Hepatocyte (in vitro differentiated cells): ENCODE results near the gene PITX1. TPM values are rescaled to one million over a fixed set of nuclear protein-coding genes. Genes with fewer than 3 reads are reported as not detected.

Experiments
- DNase-seq: peaks from one replicate; pipeline ENCODE4 v3.0.0-alpha.2; 2016; ENCODE audit warnings: low spot score
- H2AFZ ChIP-seq: fragments of 200-600 bp; sonication (generic); 2 replicates; pipeline ENCODE4 v1.6.0; 2016; ENCODE audit warnings: antibody characterized with exemption, mild to moderate bottlenecking
- H3K27ac ChIP-seq: fragments of 200-600 bp; sonication (generic); 2 replicates; pipeline ENCODE4 v1.5.1; 2016; ENCODE audit warnings: mild to moderate bottlenecking
- H3K27me3 ChIP-seq: fragments of 200-600 bp; sonication (generic); 2 replicates; pipeline ENCODE4 v1.6.1; 2016
- H3K36me3 ChIP-seq: fragments of 200-600 bp; sonication (generic); replicated peaks from 2 replicates; pipeline ENCODE4 v1.5.1; 2016; ENCODE audit warnings: low read depth; ENCODE audit not compliant: insufficient read depth
- H3K4me1 ChIP-seq: fragments of 200-600 bp; sonication (generic); 2 replicates; pipeline ENCODE4 v1.5.1; 2016; ENCODE audit warnings: mild to moderate bottlenecking, moderate library complexity; ENCODE audit not compliant: insufficient read depth
- H3K4me2 ChIP-seq: fragments of 200-600 bp; sonication (generic); 2 replicates; pipeline ENCODE4 v1.6.0; 2016
- H3K4me3 ChIP-seq: fragments of 200-600 bp; sonication (generic); 2 replicates; pipeline ENCODE4 v1.5.1; 2016; ENCODE audit warnings: mild to moderate bottlenecking
- H3K79me2 ChIP-seq: fragments of 200-600 bp; sonication (generic); 2 replicates; pipeline ENCODE4 v1.6.0; 2017; ENCODE audit warnings: mild to moderate bottlenecking
- H3K9me2 ChIP-seq: fragments of 200-600 bp; sonication (generic); replicated peaks from 2 replicates; pipeline ENCODE4 v1.6.0; 2017; ENCODE audit warnings: mild to moderate bottlenecking; ENCODE audit not compliant: insufficient read depth
- H3K9me3 ChIP-seq: fragments of 200-600 bp; sonication (generic); 2 replicates; pipeline ENCODE4 v1.5.1; 2016; ENCODE audit warnings: low read depth, mild to moderate bottlenecking
- H4K20me1 ChIP-seq: fragments of 200-600 bp; sonication (generic); 2 replicates; pipeline ENCODE4 v1.6.0; 2016; ENCODE audit warnings: mild to moderate bottlenecking; ENCODE audit not compliant: insufficient read depth, poor library complexity, severe bottlenecking
- CTCF ChIP-seq: fragments of 200-600 bp; sonication (generic); IDR thresholded peaks from 2 replicates; pipeline ENCODE4 v1.5.1; 2016; ENCODE audit warnings: antibody characterized with exemption, mild to moderate bottlenecking; ENCODE audit not compliant: poor library complexity
- EZH2 ChIP-seq: fragments of 200-600 bp; sonication (generic); IDR thresholded peaks from 2 replicates; pipeline ENCODE4 v1.6.1; 2016; ENCODE audit warnings: antibody characterized with exemption, mild to moderate bottlenecking, borderline replicate concordance
- EZH2phosphoT487 ChIP-seq: fragments of 200-600 bp; sonication (generic); IDR thresholded peaks from one replicate; pipeline ENCODE4 v1.6.1; 2018; ENCODE audit warnings: antibody characterized with exemption, mild to moderate bottlenecking, low read depth, moderate library complexity; ENCODE audit not compliant: unreplicated experiment, severe bottlenecking
- WGBS: methylation state at CpG from one replicate; pipeline ENCODE4 v1.1.6; 2016; ENCODE audit warnings: low lambda C conversion rate; ENCODE audit errors: missing lambda C conversion rate; 5-methylcytosine and 5-hydroxymethylcytosine counted together
- polyA plus RNA-seq: library from polyadenylated mRNA; unstranded; fragments of >200 nt; fragmentation: Nextera tagmentation; extraction: Ambion mirVana; gene quantifications from 2 replicates; pipeline ENCODE4 v1.2.1, GENCODE V29; 2016
- total RNA-seq: library from RNA; depleted of rRNA; stranded (reverse); fragments of >200 nt; gene quantifications from 2 replicates; pipeline ENCODE4 v1.2.3, GENCODE V29; 2014

The PITX1 gene
- total and polyA plus RNA-seq, 2 experiments from 2014 or later = 64.9 to 141 TPM

GRCh38 chr5:135059000-135059923, 25.2 kb upstream of the PITX1 start:
- TF ChIP-seq EZH2phosphoT487 = no peak
- TF ChIP-seq CTCF = no peak
- no peak for TF ChIP-seq EZH2
- H2AFZ ChIP-seq = no peak overlapping the region
- no peaks in the 10 kb centered on the region for H3K9me3 ChIP-seq
- no peaks in the 10 kb centered on the region for H3K36me3 ChIP-seq
- WGBS = 75% methylated on average over 12 of the region's 12 CpGs
- no peak for DNase-seq
- no peak overlapping the region for H3K27ac ChIP-seq
- no peaks in the 10 kb centered on the region for H3K27me3 ChIP-seq
- no peaks in the 10 kb centered on the region for H3K79me2 ChIP-seq
- H3K4me2 ChIP-seq = no peak overlapping the region
- H3K9me2 ChIP-seq = no peaks in the 10 kb centered on the region
- no peak overlapping the region for H3K4me3 ChIP-seq
- H3K4me1 ChIP-seq = peaks cover 2% of the 10 kb centered on the region
- no peaks in the 10 kb centered on the region for H4K20me1 ChIP-seq

GRCh38 chr5:135058331-135058732, 24.3 kb upstream of the PITX1 start:
- Histone ChIP-seq H3K4me3 (no peak overlapping the region), H3K27me3 (no peaks in the 10 kb centered on the region), H4K20me1 (no peaks in the 10 kb centered on the region), H3K36me3 (no peaks in the 10 kb centered on the region), H3K4me2 (no peak overlapping the region), H3K9me2 (no peaks in the 10 kb centered on the region), H3K27ac (no peak overlapping the region), H3K9me3 (no peaks in the 10 kb centered on the region), H3K4me1 (peaks cover 7% of the 10 kb centered on the region), H3K79me2 (no peaks in the 10 kb centered on the region), H2AFZ (no peak overlapping the region)
- no peak for TF ChIP-seq CTCF
- DNase-seq = no peak
- 48% methylated on average over 8 of the region's 8 CpGs for WGBS

GRCh38 chr5:135057233-135057632, 23.2 kb upstream of the PITX1 start:
- WGBS = 87% methylated on average over 2 of the region's 2 CpGs
- no peak overlapping the region for H2AFZ ChIP-seq
- no peaks in the 10 kb centered on the region for H3K79me2 ChIP-seq
- no peaks in the 10 kb centered on the region for H3K36me3 ChIP-seq
- H3K27me3 ChIP-seq = peaks cover 6% of the 10 kb centered on the region
- no peak overlapping the region for H3K4me3 ChIP-seq
- H4K20me1 ChIP-seq = no peaks in the 10 kb centered on the region
- no peaks in the 10 kb centered on the region for H3K9me3 ChIP-seq
- H3K4me1 ChIP-seq = peaks cover 7% of the 10 kb centered on the region
- no peak overlapping the region for H3K4me2 ChIP-seq
- no peak for TF ChIP-seq EZH2
- no peak for TF ChIP-seq CTCF
- TF ChIP-seq EZH2phosphoT487 = no peak
- H3K27ac ChIP-seq = no peak overlapping the region
- DNase-seq = no peak
- no peaks in the 10 kb centered on the region for H3K9me2 ChIP-seq
